Activated CD4-positive, CD25-positive, alpha-beta regulatory T cell treated with anti-CD3 and anti-CD28 coated beads, Interleukin-2, amount 50 U/mL, for 24 hours (primary cell): ENCODE data around the gene LRRC46.
A peak's percentile ranks its signal among the peaks of the same experiment; 100 is the strongest.

ENCODE experiments used
- ATAC-seq, 2 donors: fragments of 150-1000 bp; cut with Tn5 transposase; one replicate each; pipeline ENCODE4 v1.10.0; 2021; ENCODE audit warnings: mild to moderate bottlenecking in 1 of 2, moderate library complexity in 1 of 2

The LRRC46 gene

GRCh38 chr17:47879028-47879585 lies 47.6 kb downstream of the LRRC46 start:
- peak in 1 of 2 donors; percentile 36 for ATAC-seq

GRCh38 chr17:47879776-47880454 lies 48.4 kb downstream of the LRRC46 start:
- ATAC-seq, result no peak

- no peak for ATAC-seq
Observed at GRCh38 chr17:47882247-47882646, 50.8 kb downstream of the LRRC46 start.

GRCh38 chr17:47882695-47883588 lies 51.5 kb downstream of the LRRC46 start:
- no peak for ATAC-seq

- ATAC-seq, result no peak
Observed at GRCh38 chr17:47883589-47884426, 52.3 kb downstream of the LRRC46 start.

GRCh38 chr17:47884427-47884740 lies 52.9 kb downstream of the LRRC46 start:
- ATAC-seq, result no peak

GRCh38 chr17:47884905-47885730 lies 53.6 kb downstream of the LRRC46 start:
- no peak for ATAC-seq
